GM19463 (cell line): ENCODE data around the gene INPP5A.

Experiments
- ATAC-seq: cut with Tn5 transposase; IDR thresholded peaks from one replicate; pipeline ENCODE4 v1.9.1; 2021; ENCODE audit warnings: mild to moderate bottlenecking, moderate library complexity; ENCODE audit not compliant: unreplicated experiment

Gene INPP5A

GRCh38 chr10:132639470-132639869, 101.9 kb downstream of the INPP5A start:
- ATAC-seq: no peak

GRCh38 chr10:132640326-132641125, 102.9 kb downstream of the INPP5A start:
- ATAC-seq: no peak

- no peak for ATAC-seq
Measured at GRCh38 chr10:132641401-132641800, 103.8 kb downstream of the INPP5A start.

GRCh38 chr10:132641966-132642731, 104.6 kb downstream of the INPP5A start:
- ATAC-seq: no peak

- no peak for ATAC-seq
Measured at GRCh38 chr10:132642732-132643008, 105.1 kb downstream of the INPP5A start.

- ATAC-seq: no peak
Measured at GRCh38 chr10:132643709-132644526, 106.3 kb downstream of the INPP5A start.

GRCh38 chr10:132644527-132645246, 107.1 kb downstream of the INPP5A start:
- no peak for ATAC-seq

GRCh38 chr10:132645247-132645530, 107.6 kb downstream of the INPP5A start:
- ATAC-seq: no peak

- ATAC-seq: no peak
Measured at GRCh38 chr10:132645630-132646442, 108.2 kb downstream of the INPP5A start.

- ATAC-seq: no peak
Measured at GRCh38 chr10:132646443-132647097, 109.0 kb downstream of the INPP5A start.

- no peak for ATAC-seq
Measured at GRCh38 chr10:132647424-132647823, 109.8 kb downstream of the INPP5A start.

GRCh38 chr10:132648072-132648850, 110.7 kb downstream of the INPP5A start:
- ATAC-seq: no peak

- ATAC-seq: no peak
Measured at GRCh38 chr10:132648851-132649528, 111.4 kb downstream of the INPP5A start.

GRCh38 chr10:132649651-132650360, 112.2 kb downstream of the INPP5A start:
- no peak for ATAC-seq

GRCh38 chr10:132650611-132651250, 113.1 kb downstream of the INPP5A start:
- no peak for ATAC-seq

GRCh38 chr10:132651511-132652029, 114.0 kb downstream of the INPP5A start:
- no peak for ATAC-seq

GRCh38 chr10:132652446-132652845, 114.9 kb downstream of the INPP5A start:
- ATAC-seq: no peak
